Bronchus fibroblast of lung (primary cell): Measurements from ENCODE around the gene GARIN6. TPM values are rescaled to one million over a fixed set of nuclear protein-coding genes. Genes with fewer than 3 reads are reported as not detected.

Experiments
- total RNA-seq: library from RNA; depleted of rRNA; stranded (reverse); fragments of >200 nt; gene quantifications from 2 replicates; pipeline ENCODE4 v1.2.3, GENCODE V29; 2015

The GARIN6 gene
- total RNA-seq: not detected in 2 replicates

DNA sequence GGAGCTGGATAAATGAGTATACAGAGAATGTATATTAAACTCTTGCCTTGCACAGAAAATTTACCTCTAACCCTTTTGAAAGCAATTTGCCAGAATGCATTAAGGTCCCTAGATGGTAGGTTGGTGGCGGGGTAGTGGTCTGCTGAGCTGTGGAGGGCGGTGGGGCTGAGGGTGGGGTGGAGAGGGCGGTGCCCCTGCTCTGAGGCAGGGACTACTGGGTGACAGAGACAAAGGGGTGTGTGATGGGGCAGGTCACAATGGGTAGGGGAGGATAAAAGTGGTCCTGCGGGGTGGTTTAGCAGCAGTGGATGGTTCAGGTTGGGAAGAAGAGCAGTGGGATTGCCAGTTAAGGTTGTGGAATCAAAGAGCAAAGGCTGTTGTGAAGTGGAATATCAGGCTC lies at the start of gene GARIN6:
TSS of gene GARIN6 (plus strand) at position 301 of the 400 bp plus-strand sequence. CDS start 422 bp downstream, outside the sequence.

